ENCODE data around the gene CUX1. TPM values are rescaled to one million over a fixed set of nuclear protein-coding genes. Genes with fewer than 3 reads are reported as not detected.

Gene CUX1
- total and polyA plus RNA-seq, 2 of the 13 experiments (the other 11 are each of a cell fraction or from before 2014, with no cell fraction given) = 13.7 to 14.9 TPM

- no peak overlapping the region for H3K9ac ChIP-seq (ENCODE audit: insufficient read depth, low read depth, low read length)
- H3K27me3 ChIP-seq (ENCODE audit: control insufficient read depth in 1 of 2, insufficient read depth in 2 of 2, low read length in 2 of 2) = peaks cover 1 to 25% of the 10 kb centered on the region in 2 experiments; a peak in 3 of 5 replicates
- FAIRE-seq = no peak
- no TSS peak for BruUV-seq (replicated peaks)
- no peak for TF ChIP-seq FOXC1 (CRISPR knock-in tag; IDR thresholded peaks at IDR 0.05; ENCODE audit: borderline replicate concordance)
- TF ChIP-seq TFAP4 (IDR thresholded peaks at IDR 0.05; ENCODE audit: borderline replicate concordance, low read depth) = no peak
- no peak for TF ChIP-seq ZNF879 (CRISPR knock-in tag; IDR thresholded peaks at IDR 0.05)
- TF ChIP-seq ZMAT3 (CRISPR knock-in tag; conservative IDR thresholded peaks at IDR 0.05) = no peak
- no peak for TF ChIP-seq ZNF749 (CRISPR knock-in tag; IDR thresholded peaks at IDR 0.05; ENCODE audit: borderline replicate concordance)
- no peak for TF ChIP-seq ZNF543 (CRISPR knock-in tag; IDR thresholded peaks at IDR 0.05)
- H3K4me3 ChIP-seq (replicated peaks in 1 of 3; ENCODE audit: insufficient read depth in 1 of 3, low read depth in 2 of 3, low read length in 3 of 3) = no peak overlapping the region
- no peaks in the 10 kb centered on the region for H3K9me3 ChIP-seq (ENCODE audit: low read length)
- H3K4me1 ChIP-seq (ENCODE audit: insufficient read depth, low read length) = peaks cover 19% of the 10 kb centered on the region
- intact Hi-C loops (cut with micrococcal nuclease; ENCODE audit: unreplicated experiment) (no loop called here), in situ Hi-C loops (cut with HindIII; ENCODE audit: extremely low pct_ligation_motif_present, low pct_unique_long_range_greater_than_20kb) (no loop called here)
- no peak for ATAC-seq
- H4K20me1 ChIP-seq (ENCODE audit: insufficient read depth, low read length) = no peaks in the 10 kb centered on the region
- H3K27ac ChIP-seq (ENCODE audit: extremely low read length, insufficient read depth, low read length) = no peak overlapping the region
- ChIA-PET CTCF (ENCODE audit: low intra/inter-chr PET ratio, low total read pairs) (no interaction called here), POLR2A (no interaction called here)
- no peak overlapping the region for H3K4me2 ChIP-seq (ENCODE audit: low read depth, low read length)
- no peak for DNase-seq (ENCODE audit: low spot score)
- H3K36me3 ChIP-seq (replicated peaks in 1 of 2; ENCODE audit: control insufficient read depth in 1 of 2, insufficient read depth in 2 of 2, low read length in 2 of 2) = no peaks in the 10 kb centered on the region
- no peak overlapping the region for H2AFZ ChIP-seq (ENCODE audit: low read length)
- WGBS (ENCODE audit: low lambda C conversion rate) = 18% methylated on average over 16 of the region's 16 CpGs
- no peaks in the 10 kb centered on the region for H3K79me2 ChIP-seq (ENCODE audit: insufficient read depth, low read length)
Measured at GRCh38 chr7:101804088-101804963, 13.1 kb upstream of the CUX1 start.

- Histone ChIP-seq H3K4me2 (ENCODE audit: low read depth, low read length) (no peak overlapping the region), H3K79me2 (ENCODE audit: insufficient read depth, low read length) (no peaks in the 10 kb centered on the region), H4K20me1 (ENCODE audit: insufficient read depth, low read length) (no peaks in the 10 kb centered on the region), H3K9ac (ENCODE audit: insufficient read depth, low read depth, low read length) (no peak overlapping the region), H3K4me1 (ENCODE audit: insufficient read depth, low read length) (peaks cover 19% of the 10 kb centered on the region), H3K27me3 (ENCODE audit: control insufficient read depth in 1 of 2, insufficient read depth in 2 of 2, low read length in 2 of 2) (peaks cover 1 to 25% of the 10 kb centered on the region in 2 experiments; a peak in 3 of 5 replicates), H3K36me3 (replicated peaks in 1 of 2; ENCODE audit: control insufficient read depth in 1 of 2, insufficient read depth in 2 of 2, low read length in 2 of 2) (no peaks in the 10 kb centered on the region), H3K9me3 (ENCODE audit: low read length) (no peaks in the 10 kb centered on the region), H3K27ac (ENCODE audit: extremely low read length, insufficient read depth, low read length) (no peak overlapping the region), H3K4me3 (replicated peaks in 1 of 3; ENCODE audit: insufficient read depth in 1 of 3, low read depth in 2 of 3, low read length in 3 of 3) (no peak overlapping the region), H2AFZ (ENCODE audit: low read length) (no peak overlapping the region)
- 17% methylated on average over 10 of the region's 10 CpGs for WGBS (ENCODE audit: low lambda C conversion rate)
- FAIRE-seq (no peak), DNase-seq (ENCODE audit: low spot score) (no peak), ATAC-seq (peak; percentile 77)
- CTCF ChIA-PET (ENCODE audit: low intra/inter-chr PET ratio, low total read pairs) = no interaction called here
- in situ Hi-C loops (cut with HindIII; ENCODE audit: extremely low pct_ligation_motif_present, low pct_unique_long_range_greater_than_20kb) (no loop called here), intact Hi-C loops (cut with micrococcal nuclease; ENCODE audit: unreplicated experiment) (no loop called here)
- BruUV-seq (replicated peaks) = no TSS peak
- POLR2A ChIA-PET = no interaction called here
- no peak for TF ChIP-seq RAD51 (IDR thresholded peaks at IDR 0.05; ENCODE audit: borderline replicate concordance)
- TF ChIP-seq SPEN (CRISPR knock-in tag; IDR thresholded peaks at IDR 0.05; ENCODE audit: low read depth) = no peak
- no peak for TF ChIP-seq TFDP1 (CRISPR knock-in tag; IDR thresholded peaks at IDR 0.05; ENCODE audit: borderline replicate concordance)
- peak; percentile 26; the same call in 1 of the 2 replicates for TF ChIP-seq CTCF (CRISPR knock-in tag; IDR thresholded peaks at IDR 0.05)
- no peak for TF ChIP-seq MXI1 (IDR thresholded peaks at IDR 0.05; ENCODE audit: borderline replicate concordance, low read depth, low read length)
- no peak for TF ChIP-seq ZNF414 (CRISPR knock-in tag; IDR thresholded peaks at IDR 0.05)
Measured at GRCh38 chr7:101804967-101805366, 12.5 kb upstream of the CUX1 start.
